ENCODE results near the gene CALD1. TPM values are rescaled to one million over a fixed set of nuclear protein-coding genes. Genes with fewer than 3 reads are reported as not detected.
A peak's percentile ranks its signal among the peaks of the same experiment; 100 is the strongest.

The CALD1 gene
- total RNA-seq, 1 experiment from 2014 or later = 107 TPM

GRCh38 chr7:134777470-134777869 lies 2.0 kb upstream of the CALD1 start:
- Histone ChIP-seq H3K18ac (ENCODE audit: insufficient read length, low read depth, low read length) (no peak overlapping the region), H3K4ac (ENCODE audit: low read depth, low read length) (no peak overlapping the region), H3T11ph (ENCODE audit: low read length) (no peak overlapping the region), H3K79me1 (ENCODE audit: insufficient read depth, low read depth, low read length, poor library complexity, severe bottlenecking) (no peaks in the 10 kb centered on the region), H3K27ac (ENCODE audit: insufficient read length, low read depth, low read length) (no peak overlapping the region), H2AK5ac (ENCODE audit: insufficient read length, low read length) (no peak overlapping the region), H2BK15ac (ENCODE audit: low read depth, low read length) (no peak overlapping the region), H4K20me1 (ENCODE audit: control insufficient read depth, insufficient read depth, insufficient read length) (no peaks in the 10 kb centered on the region), H3K4me2 (ENCODE audit: insufficient read depth, insufficient read length, low read length) (no peak overlapping the region), H3K14ac (ENCODE audit: insufficient read depth, low read length) (no peak overlapping the region), H3K79me2 (ENCODE audit: insufficient read depth, low read length) (peaks cover 22% of the 10 kb centered on the region; the same call in 1 of the 2 replicates), H4K5ac (ENCODE audit: insufficient read length, low read depth, low read length) (no peak overlapping the region), H3K9me3 (ENCODE audit: control insufficient read depth, low read depth, low read length) (no peaks in the 10 kb centered on the region), H2BK120ac (ENCODE audit: low read depth, low read length, poor library complexity, severe bottlenecking) (no peak overlapping the region), H4K8ac (replicated peaks; ENCODE audit: insufficient read length, low read depth, low read length) (no peak overlapping the region), H3K27me3 (ENCODE audit: insufficient read depth, low read length) (no peaks in the 10 kb centered on the region), H2BK5ac (ENCODE audit: insufficient read length, low read length) (no peak overlapping the region), H3K56ac (ENCODE audit: insufficient read length, low read depth, low read length) (no peak overlapping the region), H2AFZ (ENCODE audit: low read length) (no peak overlapping the region), H3K23ac (ENCODE audit: insufficient read length, low read depth, low read length) (no peak overlapping the region), H3K9ac (ENCODE audit: extremely low read depth, insufficient read length, low read length) (no peak overlapping the region), H2BK20ac (ENCODE audit: low read depth, low read length, poor library complexity, severe bottlenecking) (no peak overlapping the region), H2BK12ac (ENCODE audit: insufficient read length, low read depth, low read length) (no peak overlapping the region), H4K91ac (ENCODE audit: insufficient read length, low read depth, low read length) (no peak overlapping the region), H3K4me1 (ENCODE audit: insufficient read depth, low read length) (peaks cover 5% of the 10 kb centered on the region), H3K23me2 (ENCODE audit: insufficient read length, low read depth, low read length, poor library complexity, severe bottlenecking) (peaks cover 3% of the 10 kb centered on the region)
- Mint-ChIP-seq H3K36me3 (ENCODE audit: insufficient read depth in 1 of 3, low read depth in 3 of 3) (0 out of 7 replicates have a peak, but pooled peaks cover 0 to 3% (median 0%) of the 10 kb centered on the region in 3 experiments), H3K4me3 (no peak overlapping the region; a peak in 1 of 5 replicates), H3K9me3 (no peaks in the 10 kb centered on the region), H3K27me3 (ENCODE audit: low read depth) (no peaks in the 10 kb centered on the region), H3K27ac (peak overlapping the region in 1 of 3 experiments; percentile 78; a peak in 2 of 7 replicates), H3K4me1 (peaks cover 46 to 48% of the 10 kb centered on the region in 2 experiments)
- no peak for TF ChIP-seq CTCF (conservative IDR thresholded peaks at IDR 0.05)
- WGBS (ENCODE audit: extremely low coverage, insufficient read length, low lambda C conversion rate) = no CpG with 5 or more reads among the region's 3 CpGs
- DNase-seq = no peak

Data from H9 (cell line).